Activated CD8-positive, alpha-beta T cell treated with anti-CD3 and anti-CD28 coated beads for 36 hours (primary cell): ENCODE data around the gene EFCAB6. TPM values are rescaled to one million over a fixed set of nuclear protein-coding genes. Genes with fewer than 3 reads are reported as not detected.

Source experiments
- ATAC-seq: fragments of 200-7000 bp; cut with Tn5 transposase; one replicate; pipeline ENCODE4 v1.10.0; 2021; ENCODE audit warnings: mild to moderate bottlenecking, moderate library complexity
- CTCF ChIA-PET: fragments of 350-600 bp; sonication (Branson Sonifier 250); formaldehyde crosslinking; loops from one replicate; lab custom pipeline; 2021; ENCODE audit warnings: antibody characterized with exemption; lab: Charles Lee
- POLR2A ChIA-PET: fragments of 350-600 bp; sonication (Branson Sonifier 250); formaldehyde crosslinking; loops from one replicate; lab custom pipeline; 2021; ENCODE audit warnings: antibody characterized with exemption; lab: Charles Lee
- DNase-seq: peaks from one replicate; pipeline ENCODE4 v3.0.0-alpha.2; 2020
- H3K27ac Mint-ChIP-seq: one replicate; pipeline ENCODE4 v1.8.0; 2021; ENCODE audit warnings: mild to moderate bottlenecking, mixed read lengths
- H3K27me3 Mint-ChIP-seq: one replicate; pipeline ENCODE4 v1.8.0; 2021; ENCODE audit warnings: mixed read lengths
- H3K36me3 Mint-ChIP-seq: one replicate; pipeline ENCODE4 v1.8.0; 2021; ENCODE audit warnings: low read depth, mixed read lengths
- H3K4me1 Mint-ChIP-seq: one replicate; pipeline ENCODE4 v1.8.0; 2021; ENCODE audit warnings: low read depth, mixed read lengths
- H3K4me3 Mint-ChIP-seq: one replicate; pipeline ENCODE4 v1.8.0; 2021; ENCODE audit warnings: mild to moderate bottlenecking, moderate library complexity, mixed read lengths
- H3K9me3 Mint-ChIP-seq: one replicate; pipeline ENCODE4 v1.8.0; 2021; ENCODE audit warnings: mixed read lengths
- CTCF ChIP-seq: fragments of 200-600 bp; IDR thresholded peaks from one replicate; pipeline ENCODE4 v1.8.0; 2022; ENCODE audit warnings: antibody characterized with exemption, mild to moderate bottlenecking
- intact Hi-C: fragments of 100-400 bp; cut with micrococcal nuclease; formaldehyde crosslinking; loops from one replicate; pipeline ENCODE4 v1.10.0; 2022
- total RNA-seq, 2 experiments: library from RNA; stranded (reverse); gene quantifications; one replicate each; pipeline ENCODE4 v1.2.3, GENCODE V29; 2021

EFCAB6 gene
- total RNA-seq, 2 experiments from 2014 or later: 0.16 to 0.29 TPM

GRCh38 chr22:43642319-43643206 lies 169.5 kb downstream of the EFCAB6 start:
- DNase-seq: no peak
- H3K4me1 Mint-ChIP-seq: no peaks in the 10 kb centered on the region
- H3K9me3 Mint-ChIP-seq: peaks cover 15% of the 10 kb centered on the region
- H3K4me3 Mint-ChIP-seq: no peak overlapping the region
- H3K27me3 Mint-ChIP-seq: peaks cover 7% of the 10 kb centered on the region
- ChIA-PET POLR2A (interaction anchor here (0.7 kb wide), 1 partner anchor 42 kb away, joined by 3 read pairs; no protein-coding TSS in a partner anchor), CTCF (no interaction called here)
- no peaks in the 10 kb centered on the region for H3K36me3 Mint-ChIP-seq
- H3K27ac Mint-ChIP-seq: no peak overlapping the region
- no peak for ATAC-seq
- no peak for TF ChIP-seq CTCF
- intact Hi-C loops: no loop called here

GRCh38 chr22:43639228-43639948 lies 172.7 kb downstream of the EFCAB6 start:
- no peak for ATAC-seq
- no peak overlapping the region for H3K27ac Mint-ChIP-seq
- CTCF ChIA-PET: no interaction called here
- no peaks in the 10 kb centered on the region for H3K36me3 Mint-ChIP-seq
- POLR2A ChIA-PET: no interaction called here
- DNase-seq: no peak
- peaks cover 2% of the 10 kb centered on the region for H3K27me3 Mint-ChIP-seq
- no peak for TF ChIP-seq CTCF
- intact Hi-C loops: no loop called here
- H3K4me1 Mint-ChIP-seq: no peaks in the 10 kb centered on the region
- H3K4me3 Mint-ChIP-seq: no peak overlapping the region
- H3K9me3 Mint-ChIP-seq: peaks cover 15% of the 10 kb centered on the region

GRCh38 chr22:43637275-43638260 lies 174.5 kb downstream of the EFCAB6 start:
- H3K27me3 Mint-ChIP-seq: peaks cover 2% of the 10 kb centered on the region

GRCh38 chr22:43636086-43636485 lies 176.0 kb downstream of the EFCAB6 start:
- DNase-seq (no peak), ATAC-seq (no peak)
- Mint-ChIP-seq H3K27me3 (no peaks in the 10 kb centered on the region), H3K27ac (no peak overlapping the region), H3K9me3 (peaks cover 15% of the 10 kb centered on the region), H3K4me3 (no peak overlapping the region), H3K4me1 (no peaks in the 10 kb centered on the region), H3K36me3 (no peaks in the 10 kb centered on the region)
- no peak for TF ChIP-seq CTCF
- intact Hi-C loops: no loop called here
- ChIA-PET POLR2A (no interaction called here), CTCF (no interaction called here)

More at GRCh38 chr22:43637275-43638260, 174.5 kb downstream of the EFCAB6 start:
- Mint-ChIP-seq H3K4me3 (no peak overlapping the region), H3K4me1 (no peaks in the 10 kb centered on the region), H3K27ac (no peak overlapping the region), H3K36me3 (no peaks in the 10 kb centered on the region), H3K9me3 (peaks cover 15% of the 10 kb centered on the region)
- ChIA-PET POLR2A (no interaction called here), CTCF (no interaction called here)
- DNase-seq: no peak
- TF ChIP-seq CTCF: no peak
- intact Hi-C loops: no loop called here
- ATAC-seq: no peak
